Measurements from ENCODE around the gene ATP11A. TPM values are rescaled to one million over a fixed set of nuclear protein-coding genes. Genes with fewer than 3 reads are reported as not detected.

Gene ATP11A
- total RNA-seq, 4 donors from 2014 or later = 18.6 to 30.3 (median 26.8) TPM

- TF ChIP-seq CTCF (IDR thresholded peaks at IDR 0.05; ENCODE audit: low read depth) = no peak
Observed at GRCh38 chr13:112896736-112897602, 207.1 kb downstream of the ATP11A start.

- no peak for TF ChIP-seq CTCF (IDR thresholded peaks at IDR 0.05; ENCODE audit: low read depth)
Observed at GRCh38 chr13:112897603-112897955, 207.7 kb downstream of the ATP11A start.

- no peak for TF ChIP-seq CTCF (IDR thresholded peaks at IDR 0.05; ENCODE audit: low read depth)
Observed at GRCh38 chr13:112897956-112898620, 208.2 kb downstream of the ATP11A start.

GRCh38 chr13:112898621-112899280 is 208.9 kb downstream of the ATP11A start:
- no peak for TF ChIP-seq CTCF (IDR thresholded peaks at IDR 0.05; ENCODE audit: low read depth)

- no peak for TF ChIP-seq CTCF (IDR thresholded peaks at IDR 0.05; ENCODE audit: low read depth)
Observed at GRCh38 chr13:112899281-112900225, 209.7 kb downstream of the ATP11A start.

- TF ChIP-seq CTCF (IDR thresholded peaks at IDR 0.05; ENCODE audit: low read depth) = no peak
Observed at GRCh38 chr13:112900226-112900600, 210.4 kb downstream of the ATP11A start.
